A549 (cell line): Measurements from ENCODE around the gene BMPER. TPM values are rescaled to one million over a fixed set of nuclear protein-coding genes. Genes with fewer than 3 reads are reported as not detected.

Source experiments
- ATAC-seq, 2 experiments: fragments of 200-7000 bp in 1 of 2; fragments of >200 bp in 1 of 2; cut with Nextera tagmentation in 1 of 2; cut with Tn5 transposase in 1 of 2; 3 replicates each; pipeline versions ENCODE4 v1.8.0 to v1.9.1; 2018 to 2020; ENCODE audit warnings: mild to moderate bottlenecking in 1 of 2, moderate library complexity in 1 of 2
- CTCF ChIA-PET: fragments of 300-600 bp; sonication (Branson Sonifier 250); formaldehyde crosslinking; extraction: SDS; loops from one replicate; lab custom pipeline; 2021; ENCODE audit warnings: antibody characterized with exemption, inconsistent platforms; lab: Yijun Ruan, JAX
- POLR2A ChIA-PET: fragments of 350-600 bp; formaldehyde crosslinking; extraction: SDS; loops from one replicate; lab custom pipeline; 2021; ENCODE audit warnings: antibody characterized with exemption, inconsistent platforms; lab: Yijun Ruan, JAX
- DNase-seq, 2 experiments: peaks; one replicate each; pipeline versions ENCODE4 v3.0.0 to v3.0.0-alpha.2; 2011 to 2016; ENCODE audit warnings: low read depth in 1 of 2, low spot score in 1 of 2
- FAIRE-seq: peaks from 2 replicates; lab custom pipeline; 2011; peaks lifted over from hg19 to GRCh38; lab: Jason Lieb, UNC
- H3K27ac ChIP-seq, 2 experiments: fragments of >200 bp; sonication (Bioruptor Twin); formaldehyde crosslinking; 3 replicates each; pipeline ENCODE4 v1.5.1; 2016 to 2017
- H3K4me1 ChIP-seq: fragments of >200 bp; sonication (Bioruptor Twin); formaldehyde crosslinking; 3 replicates; pipeline ENCODE4 v1.6.1; 2016
- H3K4me2 ChIP-seq: fragments of >200 bp; sonication (Bioruptor Twin); formaldehyde crosslinking; 3 replicates; pipeline ENCODE4 v1.6.1; 2016
- H3K4me3 ChIP-seq: fragments of >200 bp; sonication (Bioruptor Twin); formaldehyde crosslinking; 3 replicates; pipeline ENCODE4 v1.5.1; 2016
- H3K9me3 ChIP-seq: fragments of >200 bp; sonication (Bioruptor Twin); formaldehyde crosslinking; 3 replicates; pipeline ENCODE4 v1.6.1; 2016
- CBX8 ChIP-seq: fragments of 200-600 bp; sonication (generic); IDR thresholded peaks from 2 replicates; pipeline ENCODE4 v1.6.1; 2016
- CEBPB ChIP-seq, 2 experiments: fragments of >200 bp in 1 of 2; sonication (Bioruptor Twin) in 1 of 2; formaldehyde crosslinking in 1 of 2; IDR thresholded peaks; 2 replicates each; pipeline ENCODE4 v1.6.1; 2012 to 2016
- CHD4 ChIP-seq: fragments of 200-600 bp; sonication (generic); IDR thresholded peaks from 2 replicates; pipeline ENCODE4 v1.6.1; 2016; ENCODE audit warnings: antibody characterized with exemption, mild to moderate bottlenecking, borderline replicate concordance
- EHMT2 ChIP-seq: fragments of 200-600 bp; sonication (generic); IDR thresholded peaks from 2 replicates; pipeline ENCODE4 v1.6.1; 2016; ENCODE audit warnings: antibody characterized with exemption, low read depth, mild to moderate bottlenecking, moderate library complexity
- FOSL2 ChIP-seq, 2 experiments: fragments of 450-650 bp in 1 of 2; fragments of >200 bp in 1 of 2; sonication (Bioruptor Twin) in 1 of 2; formaldehyde crosslinking; IDR thresholded peaks; 2 replicates each; pipeline versions ENCODE4 v1.5.0 to v1.6.1; 2016 to 2020; ENCODE audit warnings: mild to moderate bottlenecking in 1 of 2, moderate library complexity in 1 of 2
- HEYL ChIP-seq: fragments of 250-450 bp; sonication (Bioruptor Pico); IDR thresholded peaks from 2 replicates; pipeline ENCODE4 v1.8.0; 2021; ENCODE audit warnings: mild to moderate bottlenecking, moderate library complexity
- HOXA7 ChIP-seq: fragments of 250-450 bp; sonication (Bioruptor Pico); IDR thresholded peaks from 2 replicates; pipeline ENCODE4 v1.5.0; 2020; ENCODE audit warnings: mild to moderate bottlenecking, moderate library complexity
- HOXB13 ChIP-seq: fragments of 250-450 bp; sonication (Bioruptor Pico); IDR thresholded peaks from 2 replicates; pipeline ENCODE4 v1.5.0; 2020; ENCODE audit warnings: low read depth, mild to moderate bottlenecking, moderate library complexity
- JUNB ChIP-seq: fragments of >200 bp; sonication (Bioruptor Twin); formaldehyde crosslinking; IDR thresholded peaks from 2 replicates; pipeline ENCODE4 v1.6.1; 2016
- KDM5A ChIP-seq: fragments of 200-600 bp; sonication (generic); IDR thresholded peaks from 2 replicates; pipeline ENCODE4 v1.6.1; 2016; ENCODE audit warnings: antibody characterized with exemption, mild to moderate bottlenecking
- NFE2L2 ChIP-seq: fragments of 150-350 bp; conservative IDR thresholded peaks from 2 replicates; pipeline ENCODE4 v1.6.1; 2014; ENCODE audit warnings: low read length
- NPAS2 ChIP-seq: fragments of 250-450 bp; sonication (Bioruptor Pico); IDR thresholded peaks from 2 replicates; pipeline ENCODE4 v1.8.0; 2022; ENCODE audit warnings: mild to moderate bottlenecking, moderate library complexity, borderline replicate concordance
- NR3C1 ChIP-seq: fragments of >200 bp; sonication (Bioruptor Twin); formaldehyde crosslinking; IDR thresholded peaks from 3 replicates; pipeline ENCODE4 v1.6.1; 2017
- POLR2A ChIP-seq: IDR thresholded peaks from 2 replicates; pipeline ENCODE4 v1.6.1; 2012; ENCODE audit warnings: mild to moderate bottlenecking, low read length
- RARB ChIP-seq: fragments of 250-450 bp; sonication (Bioruptor Pico); IDR thresholded peaks from 2 replicates; pipeline ENCODE4 v1.8.0; 2021; ENCODE audit warnings: mild to moderate bottlenecking, moderate library complexity
- SMC3 ChIP-seq: fragments of >200 bp; sonication (Bioruptor Twin); formaldehyde crosslinking; IDR thresholded peaks from 3 replicates; pipeline ENCODE4 v1.6.1; 2018; ENCODE audit warnings: inconsistent platforms
- TP53 ChIP-seq: fragments of 250-450 bp; sonication (Bioruptor Pico); IDR thresholded peaks from 2 replicates; pipeline ENCODE4 v1.5.0; 2021; ENCODE audit warnings: mild to moderate bottlenecking, moderate library complexity
- ZC3H11A ChIP-seq: fragments of 450-650 bp; IDR thresholded peaks from 2 replicates; pipeline ENCODE4 v1.6.1; 2014; ENCODE audit warnings: antibody characterized with exemption, mild to moderate bottlenecking
- ZFP36 ChIP-seq: fragments of 450-650 bp; IDR thresholded peaks from 2 replicates; pipeline ENCODE4 v1.6.1; 2014; ENCODE audit warnings: borderline replicate concordance; ENCODE audit not compliant: partially characterized antibody
- WGBS: methylation state at CpG from one replicate; pipeline ENCODE4 v1.1.6; 2017; ENCODE audit errors: missing lambda C conversion rate; 5-methylcytosine and 5-hydroxymethylcytosine counted together
- polyA plus RNA-seq, 4 experiments: library from polyadenylated mRNA; depleted of rRNA in 3 of 4; stranded (reverse); fragments of >200 nt; fragmentation: RNase III in 1 of 4; extraction: RNeasy Plus Mini Kit Qiagen cat#74134 plus additional on column Dnase treatment in 1 of 4; gene quantifications; 2 replicates in 3 of 4; 3 replicates in 1 of 4; pipeline ENCODE4 v1.2.3, GENCODE V29; 2011 to 2017
- TF ChIP-seq, protein P1 (sequence below): fragments of 200-600 bp; sonication (generic); IDR thresholded peaks from 2 replicates; pipeline ENCODE4 v1.6.1; 2016; ENCODE audit warnings: antibody characterized with exemption, mild to moderate bottlenecking, moderate library complexity
- TF ChIP-seq, protein P2 (sequence below): fragments of 250-450 bp; sonication (Bioruptor Pico); IDR thresholded peaks from 2 replicates; pipeline ENCODE4 v1.5.0; 2021; ENCODE audit warnings: mild to moderate bottlenecking, moderate library complexity, borderline replicate concordance
- TF ChIP-seq, protein P3 (sequence below): fragments of >200 bp; sonication (Bioruptor Twin); formaldehyde crosslinking; IDR thresholded peaks from 3 replicates; pipeline ENCODE4 v1.5.1; 2016

BMPER gene
- polyA plus RNA-seq, 2 of the 4 experiments (the other 2 are of a cell fraction): 5.0 to 5.8 TPM

DNA sequence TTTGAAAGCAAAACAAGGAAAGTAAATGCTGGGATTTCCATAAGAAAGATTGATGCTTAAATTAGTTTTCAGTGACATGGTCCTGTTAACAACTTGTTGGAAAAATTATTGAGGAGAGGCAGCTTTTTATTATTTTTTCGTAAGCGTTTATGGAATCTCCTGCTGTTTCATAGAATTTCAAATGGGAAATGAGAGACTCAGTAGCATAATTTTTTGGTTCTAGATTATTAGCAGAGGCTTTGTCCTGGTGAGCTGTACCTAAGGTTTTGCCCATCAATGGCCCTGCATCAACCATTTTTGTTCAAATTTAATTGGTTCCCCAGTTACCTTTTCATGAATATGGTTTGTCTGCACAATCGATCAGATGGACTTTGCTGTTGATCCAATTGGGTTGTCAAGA is 205.7 kb downstream of the BMPER start (continued):
- TF ChIP-seq, protein P1, sequence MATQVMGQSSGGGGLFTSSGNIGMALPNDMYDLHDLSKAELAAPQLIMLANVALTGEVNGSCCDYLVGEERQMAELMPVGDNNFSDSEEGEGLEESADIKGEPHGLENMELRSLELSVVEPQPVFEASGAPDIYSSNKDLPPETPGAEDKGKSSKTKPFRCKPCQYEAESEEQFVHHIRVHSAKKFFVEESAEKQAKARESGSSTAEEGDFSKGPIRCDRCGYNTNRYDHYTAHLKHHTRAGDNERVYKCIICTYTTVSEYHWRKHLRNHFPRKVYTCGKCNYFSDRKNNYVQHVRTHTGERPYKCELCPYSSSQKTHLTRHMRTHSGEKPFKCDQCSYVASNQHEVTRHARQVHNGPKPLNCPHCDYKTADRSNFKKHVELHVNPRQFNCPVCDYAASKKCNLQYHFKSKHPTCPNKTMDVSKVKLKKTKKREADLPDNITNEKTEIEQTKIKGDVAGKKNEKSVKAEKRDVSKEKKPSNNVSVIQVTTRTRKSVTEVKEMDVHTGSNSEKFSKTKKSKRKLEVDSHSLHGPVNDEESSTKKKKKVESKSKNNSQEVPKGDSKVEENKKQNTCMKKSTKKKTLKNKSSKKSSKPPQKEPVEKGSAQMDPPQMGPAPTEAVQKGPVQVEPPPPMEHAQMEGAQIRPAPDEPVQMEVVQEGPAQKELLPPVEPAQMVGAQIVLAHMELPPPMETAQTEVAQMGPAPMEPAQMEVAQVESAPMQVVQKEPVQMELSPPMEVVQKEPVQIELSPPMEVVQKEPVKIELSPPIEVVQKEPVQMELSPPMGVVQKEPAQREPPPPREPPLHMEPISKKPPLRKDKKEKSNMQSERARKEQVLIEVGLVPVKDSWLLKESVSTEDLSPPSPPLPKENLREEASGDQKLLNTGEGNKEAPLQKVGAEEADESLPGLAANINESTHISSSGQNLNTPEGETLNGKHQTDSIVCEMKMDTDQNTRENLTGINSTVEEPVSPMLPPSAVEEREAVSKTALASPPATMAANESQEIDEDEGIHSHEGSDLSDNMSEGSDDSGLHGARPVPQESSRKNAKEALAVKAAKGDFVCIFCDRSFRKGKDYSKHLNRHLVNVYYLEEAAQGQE: no peak
- TF ChIP-seq, protein P2, sequence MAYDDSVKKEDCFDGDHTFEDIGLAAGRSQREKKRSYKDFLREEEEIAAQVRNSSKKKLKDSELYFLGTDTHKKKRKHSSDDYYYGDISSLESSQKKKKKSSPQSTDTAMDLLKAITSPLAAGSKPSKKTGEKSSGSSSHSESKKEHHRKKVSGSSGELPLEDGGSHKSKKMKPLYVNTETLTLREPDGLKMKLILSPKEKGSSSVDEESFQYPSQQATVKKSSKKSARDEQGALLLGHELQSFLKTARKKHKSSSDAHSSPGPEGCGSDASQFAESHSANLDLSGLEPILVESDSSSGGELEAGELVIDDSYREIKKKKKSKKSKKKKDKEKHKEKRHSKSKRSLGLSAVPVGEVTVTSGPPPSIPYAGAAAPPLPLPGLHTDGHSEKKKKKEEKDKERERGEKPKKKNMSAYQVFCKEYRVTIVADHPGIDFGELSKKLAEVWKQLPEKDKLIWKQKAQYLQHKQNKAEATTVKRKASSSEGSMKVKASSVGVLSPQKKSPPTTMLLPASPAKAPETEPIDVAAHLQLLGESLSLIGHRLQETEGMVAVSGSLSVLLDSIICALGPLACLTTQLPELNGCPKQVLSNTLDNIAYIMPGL (CRISPR knock-in tag): no peak
- TF ChIP-seq HEYL (CRISPR knock-in tag) (no peak), NR3C1 (no peak), CEBPB (IDR thresholded peaks at IDR 0.05) (no peak)

DNA sequence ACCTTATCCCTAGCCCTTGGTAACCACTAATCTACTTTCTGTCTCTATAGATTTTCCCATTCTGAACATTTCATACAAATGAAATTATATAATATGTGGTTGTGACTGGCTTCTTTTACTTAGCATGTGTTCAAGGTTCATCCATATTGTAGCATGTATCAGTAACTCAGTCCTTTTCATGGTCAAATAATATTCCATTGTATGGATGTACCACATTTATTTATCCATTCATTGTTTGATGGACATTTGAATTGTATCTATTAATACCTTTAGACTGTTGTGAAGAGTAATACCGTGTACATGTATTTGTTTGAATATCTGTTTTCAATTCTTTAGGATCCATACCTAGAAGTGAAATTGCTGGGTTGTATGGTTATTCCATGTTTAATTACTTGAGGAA is 210.2 kb downstream of the BMPER start:
- ATAC-seq (no peak), DNase-seq (no peak)
- WGBS: 30% methylated on average over 1 of the region's 1 CpG

More for the DNA sequence above, 210.2 kb downstream of the BMPER start:
- ChIA-PET POLR2A (no interaction called here), CTCF (interaction anchor here (1.0 kb wide), 2 partner anchors 19 to 22 kb away, joined by 3 read pairs; no protein-coding TSS in a partner anchor)
- FAIRE-seq: no peak
- Histone ChIP-seq H3K9me3 (peaks cover 6% of the 10 kb centered on the region; the same call in 2 of the 3 replicates), H3K4me3 (no peak overlapping the region), H3K4me1 (no peaks in the 10 kb centered on the region), H3K27ac (no peak overlapping the region), H3K4me2 (no peak overlapping the region)
- TF ChIP-seq NFE2L2 (no peak), POLR2A (no peak), CBX8 (no peak), KDM5A (no peak), ZFP36 (no peak), JUNB (no peak), EHMT2 (no peak), SMC3 (no peak), ZC3H11A (no peak), HOXB13 (CRISPR knock-in tag) (no peak), NPAS2 (no peak), FOSL2 (IDR thresholded peaks at IDR 0.05) (no peak), FOSL2 (CRISPR knock-in tag; IDR thresholded peaks at IDR 0.05) (no peak), HOXA7 (no peak), RARB (CRISPR knock-in tag) (no peak), CHD4 (no peak), TP53 (CRISPR knock-in tag) (no peak)
- TF ChIP-seq, protein P3, sequence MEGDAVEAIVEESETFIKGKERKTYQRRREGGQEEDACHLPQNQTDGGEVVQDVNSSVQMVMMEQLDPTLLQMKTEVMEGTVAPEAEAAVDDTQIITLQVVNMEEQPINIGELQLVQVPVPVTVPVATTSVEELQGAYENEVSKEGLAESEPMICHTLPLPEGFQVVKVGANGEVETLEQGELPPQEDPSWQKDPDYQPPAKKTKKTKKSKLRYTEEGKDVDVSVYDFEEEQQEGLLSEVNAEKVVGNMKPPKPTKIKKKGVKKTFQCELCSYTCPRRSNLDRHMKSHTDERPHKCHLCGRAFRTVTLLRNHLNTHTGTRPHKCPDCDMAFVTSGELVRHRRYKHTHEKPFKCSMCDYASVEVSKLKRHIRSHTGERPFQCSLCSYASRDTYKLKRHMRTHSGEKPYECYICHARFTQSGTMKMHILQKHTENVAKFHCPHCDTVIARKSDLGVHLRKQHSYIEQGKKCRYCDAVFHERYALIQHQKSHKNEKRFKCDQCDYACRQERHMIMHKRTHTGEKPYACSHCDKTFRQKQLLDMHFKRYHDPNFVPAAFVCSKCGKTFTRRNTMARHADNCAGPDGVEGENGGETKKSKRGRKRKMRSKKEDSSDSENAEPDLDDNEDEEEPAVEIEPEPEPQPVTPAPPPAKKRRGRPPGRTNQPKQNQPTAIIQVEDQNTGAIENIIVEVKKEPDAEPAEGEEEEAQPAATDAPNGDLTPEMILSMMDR: no peak
- TF ChIP-seq, protein P1: no peak
